H1 (cell line): ENCODE data around the gene ERI2. TPM values are rescaled to one million over a fixed set of nuclear protein-coding genes. Genes with fewer than 3 reads are reported as not detected.

ENCODE experiments used
- CTCF ChIA-PET: fragments of 300-600 bp; sonication (Branson Sonifier 250); formaldehyde crosslinking; loops from one replicate; lab custom pipeline; 2021; ENCODE audit not compliant: partially characterized antibody; lab: Charles Lee
- POLR2A ChIA-PET: fragments of 300-600 bp; sonication (Branson Sonifier 250); formaldehyde crosslinking; loops from one replicate; lab custom pipeline; 2021; ENCODE audit warnings: inconsistent platforms; ENCODE audit not compliant: partially characterized antibody; lab: Charles Lee
- DNase-seq, 2 experiments: peaks; one replicate each; pipeline versions ENCODE4 v3.0.0 to v3.0.0-alpha.2; 2010 to 2022; ENCODE audit warnings: low spot score in 2 of 2, low read depth in 1 of 2, mixed read lengths in 1 of 2
- FAIRE-seq: peaks from 2 replicates; lab custom pipeline; 2011; peaks lifted over from hg19 to GRCh38; lab: Jason Lieb, UNC
- H2AFZ ChIP-seq: 2 replicates; pipeline ENCODE4 v1.8.1; 2012; ENCODE audit warnings: low read length, inconsistent platforms
- H2AK5ac ChIP-seq: 2 replicates; pipeline ENCODE4 v1.6.1; 2013; ENCODE audit warnings: low read depth, low read length
- H2BK120ac ChIP-seq: replicated peaks from 2 replicates; pipeline ENCODE3; 2013; ENCODE audit warnings: low read depth, low read length, inconsistent platforms
- H2BK12ac ChIP-seq: 2 replicates; pipeline ENCODE4 v1.6.1; 2013; ENCODE audit warnings: low read depth, low read length
- H2BK15ac ChIP-seq: 2 replicates; pipeline ENCODE4 v1.6.1; 2013; ENCODE audit warnings: low read length
- H2BK20ac ChIP-seq: 2 replicates; pipeline ENCODE4 v1.6.1; 2013; ENCODE audit warnings: low read length
- H2BK5ac ChIP-seq: 2 replicates; pipeline ENCODE4 v1.6.1; 2013; ENCODE audit warnings: low read depth, low read length
- H3K14ac ChIP-seq: 2 replicates; pipeline ENCODE4 v1.6.1; 2013; ENCODE audit warnings: inconsistent platforms; ENCODE audit not compliant: insufficient read length
- H3K18ac ChIP-seq: 2 replicates; pipeline ENCODE4 v1.6.1; 2013; ENCODE audit warnings: low read length; ENCODE audit errors: extremely low read depth
- H3K23ac ChIP-seq: 2 replicates; pipeline ENCODE4 v1.6.1; 2013; ENCODE audit warnings: inconsistent platforms; ENCODE audit not compliant: insufficient read length
- H3K23me2 ChIP-seq: 2 replicates; pipeline ENCODE4 v1.6.1; 2013; ENCODE audit warnings: low read depth, low read length
- H3K27ac ChIP-seq: 2 replicates; pipeline ENCODE4 v1.6.1; 2011; ENCODE audit warnings: low read depth, low read length, inconsistent platforms
- H3K27me3 ChIP-seq, 4 experiments: replicated peaks in 1 of 4; 1 replicate in 1 of 4; 2 replicates in 3 of 4; pipeline versions ENCODE4 v1.6.1 to v1.8.1; 2011 to 2013; ENCODE audit warnings: low read length in 3 of 4, mild to moderate bottlenecking in 3 of 4, inconsistent platforms in 2 of 4, mixed read lengths in 2 of 4, moderate library complexity in 1 of 4; ENCODE audit not compliant: control insufficient read depth in 3 of 4, insufficient read depth in 3 of 4; ENCODE audit errors: extremely low read depth in 1 of 4
- H3K36me3 ChIP-seq, 4 experiments: 2 replicates each; pipeline versions ENCODE4 v1.6.1 to v1.8.1; 2011 to 2013; ENCODE audit warnings: mild to moderate bottlenecking in 4 of 4, low read length in 3 of 4, moderate library complexity in 2 of 4, control low read depth in 1 of 4, inconsistent platforms in 1 of 4; ENCODE audit not compliant: insufficient read depth in 4 of 4, control insufficient read depth in 2 of 4
- H3K4ac ChIP-seq: replicated peaks from 2 replicates; pipeline ENCODE3; 2013; ENCODE audit warnings: low read length, low read depth, mixed read lengths, inconsistent platforms; ENCODE audit not compliant: insufficient read length
- H3K4me1 ChIP-seq, 4 experiments: replicated peaks in 1 of 4; 1 replicate in 1 of 4; 2 replicates in 3 of 4; pipeline versions ENCODE4 v1.6.1 to v1.8.1; 2011 to 2013; ENCODE audit warnings: low read length in 3 of 4, inconsistent platforms in 2 of 4, mixed read lengths in 1 of 4; ENCODE audit not compliant: insufficient read depth in 4 of 4, control insufficient read depth in 3 of 4
- H3K4me2 ChIP-seq, 2 experiments: 2 replicates each; pipeline versions ENCODE4 v1.6.1 to v1.8.1; 2011 to 2013; ENCODE audit warnings: low read depth in 2 of 2, low read length in 2 of 2, control low read depth in 1 of 2, inconsistent platforms in 1 of 2, mild to moderate bottlenecking in 1 of 2; ENCODE audit not compliant: insufficient read depth in 1 of 2
- H3K4me3 ChIP-seq, 4 experiments: fragments of 200-600, 300-600 bp in 1 of 4; sonication (generic), shearing (Covaris generic), sonication (Bioruptor Twin) in 1 of 4; 2 replicates each; pipeline versions ENCODE4 v1.5.1 to v1.8.1; 2011 to 2016; ENCODE audit warnings: low read length in 4 of 4, low read depth in 3 of 4, control low read depth in 2 of 4, inconsistent platforms in 2 of 4, mild to moderate bottlenecking in 2 of 4, mixed read lengths in 1 of 4, moderate library complexity in 1 of 4; ENCODE audit not compliant: insufficient read depth in 2 of 4; ENCODE audit errors: extremely low read depth in 1 of 4
- H3K56ac ChIP-seq: replicated peaks from 2 replicates; pipeline ENCODE3; 2013; ENCODE audit warnings: low read depth, mild to moderate bottlenecking, mixed read lengths, low read length, inconsistent platforms; ENCODE audit not compliant: insufficient read length
- H3K79me1 ChIP-seq: 2 replicates; pipeline ENCODE4 v1.6.1; 2013; ENCODE audit warnings: low read depth, low read length, control low read depth
- H3K79me2 ChIP-seq, 2 experiments: 2 replicates each; pipeline versions ENCODE4 v1.6.1 to v1.8.1; 2012 to 2013; ENCODE audit warnings: low read length in 2 of 2, mild to moderate bottlenecking in 2 of 2, inconsistent platforms in 1 of 2; ENCODE audit not compliant: insufficient read depth in 2 of 2, control insufficient read depth in 1 of 2
- H3K9ac ChIP-seq, 4 experiments: replicated peaks in 1 of 4; 1 replicate in 1 of 4; 2 replicates in 3 of 4; pipeline versions ENCODE4 v1.6.1 to v1.8.1; 2011 to 2013; ENCODE audit warnings: low read depth in 3 of 4, low read length in 3 of 4, control low read depth in 2 of 4, mild to moderate bottlenecking in 2 of 4, moderate library complexity in 2 of 4, inconsistent platforms in 1 of 4; ENCODE audit errors: extremely low read depth in 1 of 4
- H3K9me3 ChIP-seq, 2 experiments: 2 replicates each; pipeline versions ENCODE4 v1.6.1 to v1.8.1; 2012 to 2013; ENCODE audit warnings: mild to moderate bottlenecking in 2 of 2, moderate library complexity in 2 of 2, control low read depth in 1 of 2, inconsistent platforms in 1 of 2, low read depth in 1 of 2, low read length in 1 of 2, mixed read lengths in 1 of 2; ENCODE audit not compliant: insufficient read depth in 2 of 2
- H4K20me1 ChIP-seq, 2 experiments: replicated peaks in 1 of 2; 2 replicates each; pipeline versions ENCODE3 to v1.8.1; 2011 to 2013; ENCODE audit warnings: inconsistent platforms in 2 of 2, low read length in 2 of 2, mild to moderate bottlenecking in 1 of 2; ENCODE audit not compliant: insufficient read depth in 2 of 2, control insufficient read depth in 1 of 2
- H4K5ac ChIP-seq: 2 replicates; pipeline ENCODE4 v1.6.1; 2013; ENCODE audit warnings: low read length, low read depth, mixed read lengths, inconsistent platforms; ENCODE audit not compliant: insufficient read length
- H4K8ac ChIP-seq: 2 replicates; pipeline ENCODE4 v1.8.0; 2013; ENCODE audit warnings: mild to moderate bottlenecking, moderate library complexity, low read length, inconsistent platforms; ENCODE audit not compliant: insufficient read depth; ENCODE audit errors: extremely low read depth
- H4K91ac ChIP-seq: replicated peaks from 2 replicates; pipeline ENCODE3; 2013; ENCODE audit warnings: low read length, mixed read lengths, inconsistent platforms; ENCODE audit not compliant: insufficient read length
- BRCA1 ChIP-seq: IDR thresholded peaks from 2 replicates; pipeline ENCODE4 v1.6.1; 2012; ENCODE audit warnings: low read depth, low read length, improper control_type of control experiment
- CBX5 ChIP-seq: fragments of 300-800, 300-1000 bp; sonication (generic); IDR thresholded peaks from 2 replicates; pipeline ENCODE4 v1.7.1; 2016; ENCODE audit warnings: antibody characterized with exemption, low read length, low read depth
- EP300 ChIP-seq, 2 experiments: IDR thresholded peaks; 1 replicate in 1 of 2; 2 replicates in 1 of 2; pipeline ENCODE4 v1.6.1; 2011 to 2012; ENCODE audit warnings: low read depth in 2 of 2, low read length in 2 of 2, mild to moderate bottlenecking in 2 of 2, borderline replicate concordance in 1 of 2, inconsistent platforms in 1 of 2, moderate library complexity in 1 of 2
- KDM4A ChIP-seq: IDR thresholded peaks from one replicate; pipeline ENCODE4 v1.7.1; 2012; ENCODE audit warnings: low read depth, mild to moderate bottlenecking, moderate library complexity, low read length, inconsistent platforms; ENCODE audit not compliant: severe bottlenecking
- NRF1 ChIP-seq: IDR thresholded peaks from 2 replicates; pipeline ENCODE4 v1.6.1; 2011; ENCODE audit warnings: mild to moderate bottlenecking, low read depth, low read length, improper control_type of control experiment
- RFX5 ChIP-seq: IDR thresholded peaks from 2 replicates; pipeline ENCODE4 v1.6.1; 2011; ENCODE audit warnings: low read depth, low read length, improper control_type of control experiment, borderline replicate concordance
- RXRA ChIP-seq: IDR thresholded peaks from 2 replicates; pipeline ENCODE4 v1.6.1; 2011; ENCODE audit warnings: low read depth, mild to moderate bottlenecking, low read length, moderate library complexity; ENCODE audit not compliant: insufficient read depth
- SAP30 ChIP-seq: fragments of 300-600 bp; sonication (generic); IDR thresholded peaks from 2 replicates; pipeline ENCODE4 v1.7.1; 2012; ENCODE audit warnings: low read length, moderate library complexity, mild to moderate bottlenecking, inconsistent platforms; ENCODE audit not compliant: insufficient read depth, insufficient replicate concordance
- SIX5 ChIP-seq: IDR thresholded peaks from 2 replicates; pipeline ENCODE4 v1.6.1; 2011; ENCODE audit warnings: mild to moderate bottlenecking, low read depth, low read length
- SP2 ChIP-seq: IDR thresholded peaks from 2 replicates; pipeline ENCODE4 v1.6.1; 2012; ENCODE audit warnings: mild to moderate bottlenecking, low read length, inconsistent platforms
- SUZ12 ChIP-seq: fragments of 200-600 bp; sonication (generic); IDR thresholded peaks from 2 replicates; pipeline ENCODE4 v1.6.1; 2012; ENCODE audit warnings: mild to moderate bottlenecking, inconsistent platforms, low read length, moderate library complexity, mixed read lengths
- TBP ChIP-seq: IDR thresholded peaks from 2 replicates; pipeline ENCODE4 v1.6.1; 2011; ENCODE audit warnings: low read depth, low read length, improper control_type of control experiment
- YY1 ChIP-seq: IDR thresholded peaks from 2 replicates; pipeline ENCODE4 v1.6.1; 2011; ENCODE audit warnings: low read depth, mild to moderate bottlenecking, low read length
- WGBS, 2 experiments: shearing (Covaris generic) in 1 of 2; methylation state at CpG; one replicate each; pipeline versions ENCODE4 v1.1.6 to v1.1.7; 2013 to 2015; ENCODE audit warnings: low lambda C conversion rate in 2 of 2, mixed read lengths in 2 of 2, inconsistent platforms in 1 of 2, low coverage in 1 of 2, missing lambda C conversion rate in 1 of 2; ENCODE audit not compliant: insufficient replicate concordance in 2 of 2, insufficient coverage in 1 of 2, insufficient read length in 1 of 2; ENCODE audit errors: extremely low coverage in 1 of 2, missing lambda C conversion rate in 1 of 2; 5-methylcytosine and 5-hydroxymethylcytosine counted together
- polyA plus RNA-seq, 7 experiments: library from polyadenylated mRNA; depleted of rRNA in 3 of 7; stranded (reverse) in 5 of 7; unstranded in 2 of 7; fragments of >200 nt in 5 of 7; fragments of 200-250 nt in 2 of 7; gene quantifications; 1 replicate in 5 of 7; 2 replicates in 1 of 7; 4 replicates in 1 of 7; pipeline versions ENCODE4 v1.2.1 to v1.2.3, GENCODE V29; 2011 to 2013; ENCODE audit warnings: missing spikeins in 2 of 7, mixed read lengths in 2 of 7
- total RNA-seq: library from RNA; stranded (reverse); fragmentation: NEBNext Ultra II Directional; extraction: Animal tissue kit (Norgen Biotek cat#: 25700); gene quantifications from 2 replicates; pipeline ENCODE4 v1.2.1, GENCODE V29; 2021
- TF ChIP-seq, protein P1 (sequence below): IDR thresholded peaks from 2 replicates; pipeline ENCODE4 v1.6.1; 2011; ENCODE audit warnings: low read length, improper control_type of control experiment

The ERI2 gene
- total and polyA plus RNA-seq, 2 of the 8 experiments (the other 6 are each of a cell fraction or from before 2014, with no cell fraction given): 11.0 to 12.6 TPM

- Histone ChIP-seq H3K14ac (no peak overlapping the region), H3K27me3 (no peaks in the 10 kb centered on the region), H3K4ac (no peak overlapping the region), H3K9ac (no peak overlapping the region), H2AFZ (no peak overlapping the region), H3K36me3 (peaks cover 0 to 5% (median 0%) of the 10 kb centered on the region in 4 experiments; a peak in 3 of 8 replicates), H3K79me1 (no peaks in the 10 kb centered on the region), H3K18ac (no peak overlapping the region), H2BK20ac (no peak overlapping the region), H3K4me3 (no peak overlapping the region), H2BK15ac (no peak overlapping the region), H2BK5ac (no peak overlapping the region), H3K23ac (no peak overlapping the region), H2AK5ac (no peak overlapping the region), H4K20me1 (no peaks in the 10 kb centered on the region), H4K8ac (no peak overlapping the region), H3K79me2 (no peaks in the 10 kb centered on the region), H4K5ac (no peak overlapping the region), H3K27ac (no peak overlapping the region), H3K4me2 (no peak overlapping the region), H3K23me2 (peaks cover 5% of the 10 kb centered on the region), H2BK120ac (no peak overlapping the region), H4K91ac (no peak overlapping the region), H3K9me3 (no peaks in the 10 kb centered on the region), H2BK12ac (no peak overlapping the region), H3K4me1 (0 out of 7 replicates have a peak, but pooled peaks cover 0 to 3% (median 0%) of the 10 kb centered on the region in 4 experiments), H3K56ac (no peak overlapping the region)
- WGBS, 2 experiments: 95% methylated on average over 2 of the region's 2 CpGs; no CpG with 5 or more reads in 1 of the 2 experiments
- FAIRE-seq (no peak), DNase-seq (no peak)
- no peak for TF ChIP-seq SIX5
- no peak for TF ChIP-seq CBX5
- TF ChIP-seq RXRA: no peak
- TF ChIP-seq RFX5: no peak
- no peak for TF ChIP-seq SAP30
- TF ChIP-seq YY1: no peak
- TF ChIP-seq TBP: no peak
- TF ChIP-seq BRCA1: no peak
- no peak for TF ChIP-seq SP2
- TF ChIP-seq, protein P1, sequence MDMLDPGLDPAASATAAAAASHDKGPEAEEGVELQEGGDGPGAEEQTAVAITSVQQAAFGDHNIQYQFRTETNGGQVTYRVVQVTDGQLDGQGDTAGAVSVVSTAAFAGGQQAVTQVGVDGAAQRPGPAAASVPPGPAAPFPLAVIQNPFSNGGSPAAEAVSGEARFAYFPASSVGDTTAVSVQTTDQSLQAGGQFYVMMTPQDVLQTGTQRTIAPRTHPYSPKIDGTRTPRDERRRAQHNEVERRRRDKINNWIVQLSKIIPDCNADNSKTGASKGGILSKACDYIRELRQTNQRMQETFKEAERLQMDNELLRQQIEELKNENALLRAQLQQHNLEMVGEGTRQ: no peak
- no peak for TF ChIP-seq SUZ12
- TF ChIP-seq EP300 (IDR thresholded peaks at IDR 0.05; ENCODE audit: borderline replicate concordance in 1 of 2, low read depth in 2 of 2, low read length in 2 of 2): no peak
- TF ChIP-seq NRF1: no peak
- no peak for TF ChIP-seq KDM4A
- POLR2A ChIA-PET: interaction anchor here (2.8 kb wide), 1 partner anchor 10 kb away, joined by 6 read pairs; no protein-coding TSS in a partner anchor
- CTCF ChIA-PET: no interaction called here
Observed at GRCh38 chr16:20803192-20803560, 3.1 kb downstream of the ERI2 start.
